ENCODE measurements around the gene FAM13C.

GRCh38 chr10:59346321-59346720 is 16.0 kb downstream of the FAM13C start:
- no peak for TF ChIP-seq CTCF (IDR thresholded peaks at IDR 0.05; ENCODE audit: borderline replicate concordance, extremely low read depth, low read length, poor library complexity, severe bottlenecking)
- no peak for TF ChIP-seq EZH2 (IDR thresholded peaks at IDR 0.05; ENCODE audit: borderline replicate concordance, low read depth, low read length, severe bottlenecking)

Data from DND-41 (cell line).